GM12878 (cell line): ENCODE results near the gene MAD1L1. TPM values are rescaled to one million over a fixed set of nuclear protein-coding genes. Genes with fewer than 3 reads are reported as not detected.

Source experiments
- ATAC-seq: fragments of 200-7000 bp; cut with Tn5 transposase; 3 replicates; pipeline ENCODE4 v1.9.1; 2020; ENCODE audit warnings: mild to moderate bottlenecking, moderate library complexity
- BruUV-seq: library from RNA; stranded (reverse); fragments of 400-500 nt; replicated peaks from 2 replicates; lab custom pipeline; 2021; lab: Mats Ljungman, UMichigan
- CTCF ChIA-PET: fragments of 300-600 bp; sonication (Branson Sonifier 250); formaldehyde crosslinking; extraction: SDS; loops from one replicate; lab custom pipeline; 2021; ENCODE audit warnings: inconsistent platforms; lab: Yijun Ruan, JAX
- POLR2A ChIA-PET: fragments of 350-600 bp; formaldehyde crosslinking; extraction: SDS; loops from one replicate; lab custom pipeline; 2021; ENCODE audit warnings: inconsistent platforms; lab: Charles Lee
- RAD21 ChIA-PET: fragments of 300-600 bp; sonication (Branson Sonifier 250); formaldehyde crosslinking; loops from one replicate; lab custom pipeline; 2023; ENCODE audit warnings: antibody characterized with exemption; ENCODE audit not compliant: unreplicated experiment; lab: Charles Lee
- SMC1A ChIA-PET: fragments of 300-600 bp; sonication (Branson Sonifier 250); formaldehyde crosslinking; loops from one replicate; lab custom pipeline; 2023; ENCODE audit not compliant: unreplicated experiment, uncharacterized antibody; lab: Charles Lee
- DNase-seq: peaks from one replicate; pipeline ENCODE4 v3.0.0-alpha.2; 2011; ENCODE audit warnings: low read depth, low spot score
- FAIRE-seq: peaks from 3 replicates; lab custom pipeline; 2011; peaks lifted over from hg19 to GRCh38; lab: Jason Lieb, UNC
- H2AFZ ChIP-seq: 2 replicates; pipeline ENCODE4 v1.6.0; 2011; ENCODE audit warnings: low read depth, low read length, control low read depth; ENCODE audit not compliant: control insufficient read depth
- H3K27ac ChIP-seq: 2 replicates; pipeline ENCODE4 v1.5.1; 2011; ENCODE audit warnings: control low read depth; ENCODE audit not compliant: control insufficient read depth, insufficient read depth
- H3K27me3 ChIP-seq, 2 experiments: replicated peaks in 1 of 2; 2 replicates each; pipeline versions ENCODE4 v1.6.0 to v1.6.1; 2011; ENCODE audit warnings: low read length in 1 of 2; ENCODE audit not compliant: control insufficient read depth in 2 of 2, insufficient read depth in 2 of 2
- H3K36me3 ChIP-seq, 2 experiments: 2 replicates each; pipeline ENCODE4 v1.5.1; 2011; ENCODE audit warnings: low read length in 1 of 2; ENCODE audit not compliant: control insufficient read depth in 2 of 2, insufficient read depth in 2 of 2
- H3K4me1 ChIP-seq: 2 replicates; pipeline ENCODE4 v1.6.1; 2011; ENCODE audit warnings: mild to moderate bottlenecking, low read length, moderate library complexity, mixed read lengths; ENCODE audit not compliant: control insufficient read depth, insufficient read depth
- H3K4me2 ChIP-seq: 2 replicates; pipeline ENCODE4 v1.6.0; 2011; ENCODE audit warnings: control low read depth; ENCODE audit not compliant: control insufficient read depth, insufficient read depth
- H3K4me3 ChIP-seq: fragments of 200-600 bp; sonication (generic); 2 replicates; pipeline ENCODE4 v1.5.1; 2016
- H3K79me2 ChIP-seq: 2 replicates; pipeline ENCODE4 v1.6.0; 2011; ENCODE audit warnings: low read length; ENCODE audit not compliant: control insufficient read depth, insufficient read depth
- H3K9ac ChIP-seq: 2 replicates; pipeline ENCODE4 v1.8.0; 2011; ENCODE audit warnings: low read length, control low read depth, mixed read lengths; ENCODE audit not compliant: control insufficient read depth, insufficient read depth
- H3K9me3 ChIP-seq: replicated peaks from 3 replicates; pipeline ENCODE4 v1.5.1; 2011; ENCODE audit warnings: mild to moderate bottlenecking, low read length; ENCODE audit not compliant: control insufficient read depth, insufficient read depth
- H4K20me1 ChIP-seq: 2 replicates; pipeline ENCODE4 v1.6.0; 2011; ENCODE audit not compliant: control insufficient read depth, insufficient read depth
- MEF2A ChIP-seq: IDR thresholded peaks from 2 replicates; pipeline ENCODE4 v1.6.1; 2011; ENCODE audit warnings: low read depth, mild to moderate bottlenecking, low read length, moderate library complexity; ENCODE audit not compliant: insufficient read depth
- NFYB ChIP-seq: IDR thresholded peaks from 2 replicates; pipeline ENCODE4 v1.6.1; 2011; ENCODE audit warnings: low read depth, mild to moderate bottlenecking, low read length, improper control_type of control experiment, moderate library complexity; ENCODE audit not compliant: insufficient read depth
- POLR2AphosphoS5 ChIP-seq: IDR thresholded peaks from 2 replicates; pipeline ENCODE4 v1.6.1; 2011; ENCODE audit warnings: mild to moderate bottlenecking, low read length, inconsistent platforms
- RELB ChIP-seq: fragments of 450-650 bp; IDR thresholded peaks from 2 replicates; pipeline ENCODE4 v1.6.1; 2017; ENCODE audit warnings: low read depth, mild to moderate bottlenecking, moderate library complexity
- SIX5 ChIP-seq: IDR thresholded peaks from 2 replicates; pipeline ENCODE4 v1.6.1; 2011; ENCODE audit warnings: mild to moderate bottlenecking, low read depth, low read length, moderate library complexity; ENCODE audit not compliant: severe bottlenecking
- ZBTB33 ChIP-seq: fragments of 450-650 bp; IDR thresholded peaks from 2 replicates; pipeline ENCODE4 v1.6.1; 2017; ENCODE audit warnings: mild to moderate bottlenecking
- WGBS: methylation state at CpG from one replicate; pipeline ENCODE4 v1.1.6; 2016; ENCODE audit warnings: low lambda C conversion rate; ENCODE audit not compliant: insufficient replicate concordance, insufficient coverage; ENCODE audit errors: missing lambda C conversion rate; 5-methylcytosine and 5-hydroxymethylcytosine counted together
- in situ Hi-C: fragments of 300-500 bp; cut with MboI; formaldehyde crosslinking; loops from 9 replicates; pipeline ENCODE4 v1.14.3; 2018; ENCODE audit warnings: mixed read lengths
- intact Hi-C: fragments of 100-400 bp; cut with micrococcal nuclease; formaldehyde crosslinking; loops from one replicate; pipeline ENCODE4 v1.14.2; 2022; ENCODE audit not compliant: unreplicated experiment
- polyA plus RNA-seq, 11 experiments: library from polyadenylated mRNA; depleted of rRNA in 4 of 11; unstranded in 6 of 11; stranded (reverse) in 5 of 11; fragments of >200 nt; fragmentation: Nextera tagmentation in 4 of 11; fragmentation: Illumina TruSeq in 1 of 11; extraction: Ambion mirVana in 4 of 11; extraction: Trizol in 1 of 11; gene quantifications; 1 replicate in 1 of 11; 2 replicates in 10 of 11; pipeline versions ENCODE4 v1.2.1 to v1.2.3, GENCODE V29; 2011 to 2016; ENCODE audit warnings: inconsistent platforms in 2 of 11, missing spikeins in 2 of 11, low read depth in 1 of 11
- total RNA-seq, 4 experiments: library from RNA; depleted of rRNA in 3 of 4; stranded (reverse); fragments of >200 nt in 3 of 4; fragmentation: Illumina TruSeq in 1 of 4; extraction: Trizol in 1 of 4; gene quantifications; 2 replicates each; pipeline versions ENCODE4 v1.2.1 to v1.2.3, GENCODE V29; 2013 to 2021

Gene MAD1L1
- total and polyA plus RNA-seq, 10 of the 15 experiments (the other 5 are each of a cell fraction or from before 2014, with no cell fraction given), result 2.2 to 76.8 (median 38.3) TPM

- TF ChIP-seq SIX5 (no peak), ZBTB33 (no peak), POLR2AphosphoS5 (no peak)
Measured at GRCh38 chr7:2144926-2145325, 87.8 kb downstream of the MAD1L1 start (continued).

GRCh38 chr7:2143981-2144595, 88.7 kb downstream of the MAD1L1 start:
- Histone ChIP-seq H3K4me2 (no peak overlapping the region), H4K20me1 (no peaks in the 10 kb centered on the region), H3K9ac (no peak overlapping the region), H3K27me3 (no peaks in the 10 kb centered on the region), H3K79me2 (no peaks in the 10 kb centered on the region), H3K36me3 (peaks cover 4 to 28% of the 10 kb centered on the region in 2 experiments; a peak in 3 of 4 replicates), H3K9me3 (no peaks in the 10 kb centered on the region), H3K4me1 (no peaks in the 10 kb centered on the region), H2AFZ (no peak overlapping the region), H3K4me3 (no peak overlapping the region), H3K27ac (no peak overlapping the region)
- intact Hi-C loops (no loop called here), in situ Hi-C loops (no loop called here)
- ChIA-PET RAD21 (no interaction called here), CTCF (no interaction called here), POLR2A (no interaction called here), SMC1A (no interaction called here)
- no TSS peak for BruUV-seq
- FAIRE-seq (no peak), DNase-seq (no peak), ATAC-seq (no peak)
- WGBS, result 93% methylated on average over 25 of the region's 25 CpGs
- no peak for TF ChIP-seq NFYB
- TF ChIP-seq RELB, result no peak
- no peak for TF ChIP-seq MEF2A
